HepG2 (cell line): ENCODE data around the gene ZBTB20. TPM values are rescaled to one million over a fixed set of nuclear protein-coding genes. Genes with fewer than 3 reads are reported as not detected.

Experiments
- ATAC-seq: fragments of 200-7000 bp; cut with Tn5 transposase; 3 replicates; pipeline ENCODE4 v1.9.1; 2020; ENCODE audit warnings: mild to moderate bottlenecking, moderate library complexity
- BruUV-seq: library from RNA; stranded (reverse); fragments of 400-500 nt; replicated peaks from 2 replicates; lab custom pipeline; 2021; lab: Mats Ljungman, UMichigan
- CTCF ChIA-PET: fragments of 300-600 bp; formaldehyde crosslinking; extraction: SDS; loops from one replicate; lab custom pipeline; 2021; ENCODE audit warnings: low total read pairs, inconsistent platforms, low intra/inter-chr PET ratio; lab: Yijun Ruan, JAX
- POLR2A ChIA-PET: fragments of 350-600 bp; sonication (Branson Sonifier 250); formaldehyde crosslinking; loops from one replicate; lab custom pipeline; 2020; ENCODE audit warnings: antibody characterized with exemption, inconsistent platforms; lab: Yijun Ruan, JAX
- DNase-seq: peaks from one replicate; pipeline ENCODE4 v3.0.0-alpha.2; 2015; ENCODE audit warnings: low spot score
- FAIRE-seq: peaks from 3 replicates; lab custom pipeline; 2011; peaks lifted over from hg19 to GRCh38; lab: Jason Lieb, UNC
- H2AFZ ChIP-seq: one replicate; pipeline ENCODE4 v1.6.1; 2011; ENCODE audit warnings: low read length, inconsistent platforms
- H3K27ac ChIP-seq: fragments of 300-600 bp; 3 replicates; pipeline ENCODE4 v1.8.0; 2011; ENCODE audit warnings: mixed run types, mild to moderate bottlenecking, mixed read lengths, low read length, inconsistent platforms; ENCODE audit not compliant: insufficient read depth; ENCODE audit errors: extremely low read length
- H3K27me3 ChIP-seq, 2 experiments: fragments of 200-600 bp in 1 of 2; 2 replicates in 1 of 2; 3 replicates in 1 of 2; pipeline versions ENCODE4 v1.6.0 to v1.8.0; 2011; ENCODE audit warnings: low read length in 2 of 2, mild to moderate bottlenecking in 2 of 2, moderate library complexity in 2 of 2, inconsistent platforms in 1 of 2; ENCODE audit not compliant: insufficient read depth in 2 of 2, control insufficient read depth in 1 of 2
- H3K36me3 ChIP-seq, 2 experiments: fragments of 200-600 bp in 1 of 2; replicated peaks in 1 of 2; 2 replicates in 1 of 2; 3 replicates in 1 of 2; pipeline versions ENCODE4 v1.5.1 to v1.8.0; 2011; ENCODE audit warnings: low read length in 2 of 2, inconsistent platforms in 1 of 2; ENCODE audit not compliant: insufficient read depth in 2 of 2, control insufficient read depth in 1 of 2
- H3K4me1 ChIP-seq: 2 replicates; pipeline ENCODE4 v1.5.1; 2012; ENCODE audit warnings: low read length, inconsistent platforms; ENCODE audit not compliant: insufficient read depth
- H3K4me2 ChIP-seq: 2 replicates; pipeline ENCODE4 v1.6.0; 2011; ENCODE audit warnings: low read depth, low read length, inconsistent platforms
- H3K4me3 ChIP-seq, 3 experiments: fragments of 200-600 bp in 1 of 3; sonication (generic), shearing (Covaris generic) in 1 of 3; replicated peaks in 1 of 3; 2 replicates each; pipeline ENCODE4 v1.5.1; 2011 to 2016; ENCODE audit warnings: low read length in 3 of 3, inconsistent platforms in 2 of 3, low read depth in 2 of 3, mild to moderate bottlenecking in 2 of 3, control low read depth in 1 of 3, mixed read lengths in 1 of 3; ENCODE audit not compliant: insufficient read depth in 1 of 3
- H3K79me2 ChIP-seq: one replicate; pipeline ENCODE4 v1.6.1; 2011; ENCODE audit warnings: low read length, inconsistent platforms; ENCODE audit not compliant: insufficient read depth
- H3K9ac ChIP-seq: 2 replicates; pipeline ENCODE4 v1.6.0; 2011; ENCODE audit warnings: mild to moderate bottlenecking, low read depth, low read length, inconsistent platforms; ENCODE audit not compliant: insufficient read depth
- H3K9me3 ChIP-seq: 2 replicates; pipeline ENCODE4 v1.5.1; 2012; ENCODE audit warnings: mild to moderate bottlenecking, low read length
- H4K20me1 ChIP-seq: 2 replicates; pipeline ENCODE4 v1.6.0; 2011; ENCODE audit warnings: inconsistent platforms, mild to moderate bottlenecking, low read length, moderate library complexity; ENCODE audit not compliant: insufficient read depth
- FOXP4 ChIP-seq: sonication (generic); formaldehyde crosslinking; IDR thresholded peaks from 2 replicates; pipeline ENCODE4 v1.4.0; 2020; ENCODE audit warnings: missing genetic modification reagents
- ISL2 ChIP-seq: sonication (generic); formaldehyde crosslinking; IDR thresholded peaks from 2 replicates; pipeline ENCODE4 v1.5.0; 2020; ENCODE audit warnings: missing genetic modification reagents
- KDM6A ChIP-seq: IDR thresholded peaks from 2 replicates; pipeline ENCODE4 v1.6.1; 2016; ENCODE audit warnings: low read depth
- LCORL ChIP-seq, 2 experiments: fragments of 450-650 bp in 1 of 2; sonication (generic) in 1 of 2; formaldehyde crosslinking in 1 of 2; IDR thresholded peaks; 2 replicates each; pipeline versions ENCODE4 v1.5.0 to v1.6.1; 2017 to 2020; ENCODE audit warnings: antibody characterized with exemption in 1 of 2, missing genetic modification reagents in 1 of 2
- RBM22 ChIP-seq: fragments of 200-400 bp; formaldehyde crosslinking; optimal IDR thresholded peaks from 2 replicates; pipeline ENCODE3; 2017; ENCODE audit warnings: mild to moderate bottlenecking, low read length, moderate library complexity
- SNAPC4 ChIP-seq: sonication (generic); formaldehyde crosslinking; IDR thresholded peaks from 2 replicates; pipeline ENCODE4 v1.4.0; 2020; ENCODE audit warnings: mild to moderate bottlenecking, missing genetic modification reagents
- YY1 ChIP-seq: IDR thresholded peaks from 2 replicates; pipeline ENCODE4 v1.6.1; 2011; ENCODE audit warnings: low read length, low read depth, moderate library complexity, mild to moderate bottlenecking; ENCODE audit not compliant: insufficient read depth, insufficient replicate concordance
- ZNF160 ChIP-seq: sonication (generic); formaldehyde crosslinking; IDR thresholded peaks from 2 replicates; pipeline ENCODE4 v1.8.0; 2022; ENCODE audit warnings: mild to moderate bottlenecking, inconsistent platforms, missing genetic modification reagents
- ZNF383 ChIP-seq: sonication (generic); formaldehyde crosslinking; IDR thresholded peaks from 2 replicates; pipeline ENCODE4 v1.4.0; 2020; ENCODE audit warnings: missing genetic modification reagents, mild to moderate bottlenecking, borderline replicate concordance
- ZNF597 ChIP-seq: sonication (generic); formaldehyde crosslinking; IDR thresholded peaks from 2 replicates; pipeline ENCODE4 v1.5.0; 2020; ENCODE audit warnings: missing genetic modification reagents
- WGBS: methylation state at CpG from one replicate; pipeline ENCODE4 v1.1.6; 2017; ENCODE audit warnings: low lambda C conversion rate; 5-methylcytosine and 5-hydroxymethylcytosine counted together
- in situ Hi-C: cut with HindIII; loops from 2 replicates; pipeline ENCODE4 v1.10.0; 2017; ENCODE audit warnings: low pct_unique_long_range_greater_than_20kb; ENCODE audit not compliant: extremely low pct_ligation_motif_present
- intact Hi-C: fragments of 100-400 bp; cut with micrococcal nuclease; formaldehyde crosslinking; loops from one replicate; pipeline ENCODE4 v1.10.0; 2022; ENCODE audit not compliant: unreplicated experiment
- polyA plus RNA-seq, 8 experiments: library from polyadenylated mRNA; depleted of rRNA in 3 of 8; stranded (reverse) in 7 of 8; unstranded in 1 of 8; fragments of >200 nt; fragmentation: Illumina TruSeq in 4 of 8; extraction: Trizol in 4 of 8; gene quantifications; 2 replicates each; pipeline versions ENCODE4 v1.2.1 to v1.2.3, GENCODE V29; 2011 to 2016; ENCODE audit warnings: low read depth in 4 of 8, missing spikeins in 1 of 8, mixed read lengths in 1 of 8; ENCODE audit not compliant: insufficient read depth in 1 of 8
- total RNA-seq, 5 experiments: library from RNA; depleted of rRNA; stranded (reverse); fragments of >200 nt; fragmentation: Illumina TruSeq; extraction: Trizol; gene quantifications; 2 replicates each; pipeline ENCODE4 v1.2.3, GENCODE V29; 2016; ENCODE audit warnings: low read depth in 1 of 5
- TF ChIP-seq, protein P1 (sequence below): IDR thresholded peaks from 2 replicates; pipeline ENCODE4 v1.6.1; 2016

ZBTB20 gene
- total and polyA plus RNA-seq, 2 of the 13 experiments (the other 11 are each of a cell fraction or from before 2014, with no cell fraction given), result 1.9 to 8.8 TPM

- no peak for TF ChIP-seq ZNF383
Observed at GRCh38 chr3:114789803-114790202, 357.3 kb downstream of the ZBTB20 start (continued).

DNA sequence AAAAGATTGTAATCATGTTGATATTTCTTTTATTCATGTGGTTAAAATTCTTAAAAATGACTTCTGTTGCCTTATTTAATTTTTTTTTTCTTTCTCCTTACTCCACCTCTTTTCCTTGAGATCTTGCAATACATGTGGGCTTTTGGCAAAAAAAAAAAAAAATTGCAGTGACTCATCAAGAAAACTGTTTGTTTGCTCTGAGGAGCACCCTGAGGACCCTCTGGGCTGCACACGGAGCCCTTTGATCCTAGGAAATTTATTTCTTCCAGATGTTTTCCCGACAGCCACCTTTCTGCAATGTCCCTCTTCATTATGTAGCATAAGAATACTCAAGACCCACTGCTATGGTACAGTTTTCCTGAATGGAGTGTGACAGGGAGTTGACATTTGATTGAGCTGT lies 371.7 kb downstream of the ZBTB20 start:
- Histone ChIP-seq H3K27me3 (no peaks in the 10 kb centered on the region), H3K4me3 (no peak overlapping the region), H3K9ac (no peak overlapping the region), H3K4me2 (no peak overlapping the region), H2AFZ (no peak overlapping the region), H3K27ac (no peak overlapping the region), H3K79me2 (no peaks in the 10 kb centered on the region)
- CTCF ChIA-PET, result no interaction called here
- POLR2A ChIA-PET, result no interaction called here
- no peak for FAIRE-seq
- DNase-seq, result no peak
- TF ChIP-seq ZNF160 (CRISPR knock-in tag), result no peak
- TF ChIP-seq, protein P1, sequence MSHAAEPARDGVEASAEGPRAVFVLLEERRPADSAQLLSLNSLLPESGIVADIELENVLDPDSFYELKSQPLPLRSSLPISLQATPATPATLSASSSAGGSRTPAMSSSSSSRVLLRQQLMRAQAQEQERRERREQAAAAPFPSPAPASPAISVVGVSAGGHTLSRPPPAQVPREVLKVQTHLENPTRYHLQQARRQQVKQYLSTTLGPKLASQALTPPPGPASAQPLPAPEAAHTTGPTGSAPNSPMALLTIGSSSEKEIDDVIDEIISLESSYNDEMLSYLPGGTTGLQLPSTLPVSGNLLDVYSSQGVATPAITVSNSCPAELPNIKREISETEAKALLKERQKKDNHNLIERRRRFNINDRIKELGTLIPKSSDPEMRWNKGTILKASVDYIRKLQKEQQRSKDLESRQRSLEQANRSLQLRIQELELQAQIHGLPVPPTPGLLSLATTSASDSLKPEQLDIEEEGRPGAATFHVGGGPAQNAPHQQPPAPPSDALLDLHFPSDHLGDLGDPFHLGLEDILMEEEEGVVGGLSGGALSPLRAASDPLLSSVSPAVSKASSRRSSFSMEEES, result no peak
- TF ChIP-seq LCORL (IDR thresholded peaks at IDR 0.05), result no peak
- TF ChIP-seq LCORL (CRISPR knock-in tag; IDR thresholded peaks at IDR 0.05), result no peak
- TF ChIP-seq ISL2 (CRISPR knock-in tag), result no peak
- TF ChIP-seq YY1, result no peak
- TF ChIP-seq SNAPC4 (CRISPR knock-in tag), result no peak
- no peak for TF ChIP-seq KDM6A (CRISPR knock-in tag)
- no peak for TF ChIP-seq FOXP4 (CRISPR knock-in tag)
- no peak for TF ChIP-seq RBM22
- TF ChIP-seq ZNF597 (CRISPR knock-in tag), result no peak
- TF ChIP-seq, all 625 proteins: peak for 0
- ATAC-seq, result no peak
- Histone ChIP-seq H4K20me1 (no peaks in the 10 kb centered on the region), H3K36me3 (no peaks in the 10 kb centered on the region), H3K9me3 (no peaks in the 10 kb centered on the region), H3K4me1 (no peaks in the 10 kb centered on the region)
- intact Hi-C loops, result no loop called here
- WGBS, result 26% methylated on average over 2 of the region's 2 CpGs
- BruUV-seq, result no TSS peak
- in situ Hi-C loops, result no loop called here
